Measurements from ENCODE around the gene EFL1.
"Not testable (repeated sequence)": the region's sequence is repeated elsewhere in the genome, so short reads cannot be mapped to it uniquely, and the experiment has no call there.

The EFL1 gene

DNA sequence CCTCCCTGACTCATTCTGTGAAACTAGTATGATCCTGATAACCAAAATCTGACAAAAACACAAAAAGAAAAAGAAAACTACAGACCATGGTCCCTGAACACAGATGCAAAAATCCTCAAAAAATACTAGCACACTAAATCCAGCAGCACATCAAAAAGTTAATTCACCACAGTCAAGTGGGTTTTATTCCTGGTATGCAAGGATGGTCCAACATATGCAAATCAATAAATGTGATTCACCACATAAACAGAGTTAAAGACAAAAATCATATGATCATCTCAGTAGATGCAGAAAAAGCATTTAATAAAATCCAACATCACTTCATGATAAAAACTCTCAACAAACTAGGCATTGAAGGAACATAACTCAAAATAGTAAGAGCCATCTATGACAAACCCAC lies 12.9 kb upstream of the EFL1 start:
- no peak for DNase-seq

DNA sequence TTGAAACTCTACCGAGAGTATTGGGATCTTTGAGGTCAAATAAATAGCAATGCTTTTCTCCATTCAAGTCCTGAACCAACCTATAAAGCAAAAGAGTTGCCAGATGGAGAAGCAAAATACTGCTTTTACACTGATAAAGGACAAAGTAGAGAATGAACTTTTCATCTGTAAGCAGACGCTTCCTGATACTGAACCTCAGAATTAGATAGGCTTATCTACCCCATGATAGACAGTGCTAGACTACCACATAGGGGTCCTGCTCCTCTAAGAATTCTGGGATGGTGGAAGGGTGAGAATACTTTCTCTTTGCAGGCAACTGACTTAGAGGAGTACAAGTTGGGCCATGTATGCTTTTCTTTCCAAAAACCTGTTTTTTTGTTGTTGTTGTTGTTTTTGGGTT lies 9.6 kb upstream of the EFL1 start:
- no peak for DNase-seq

DNA sequence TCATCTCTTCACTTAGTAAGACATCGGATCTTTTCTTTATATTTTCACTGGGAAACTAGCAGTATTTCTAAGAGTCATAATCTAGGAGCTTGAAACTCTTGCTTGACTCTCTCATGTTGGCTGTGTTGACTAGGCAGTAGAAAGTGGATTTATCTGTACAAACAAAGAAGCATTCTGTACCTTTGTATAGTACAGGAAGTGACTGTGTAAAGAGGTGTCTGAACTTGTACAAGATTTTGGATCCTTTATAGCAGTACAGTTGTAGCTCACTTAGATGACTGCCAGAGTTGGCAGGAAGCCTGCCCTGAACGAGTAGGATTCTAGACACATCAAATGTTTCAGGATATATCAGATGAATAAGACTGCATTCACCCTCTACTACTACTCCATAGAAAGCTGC lies 5.9 kb upstream of the EFL1 start:
- not testable (repeated sequence) for DNase-seq

DNA sequence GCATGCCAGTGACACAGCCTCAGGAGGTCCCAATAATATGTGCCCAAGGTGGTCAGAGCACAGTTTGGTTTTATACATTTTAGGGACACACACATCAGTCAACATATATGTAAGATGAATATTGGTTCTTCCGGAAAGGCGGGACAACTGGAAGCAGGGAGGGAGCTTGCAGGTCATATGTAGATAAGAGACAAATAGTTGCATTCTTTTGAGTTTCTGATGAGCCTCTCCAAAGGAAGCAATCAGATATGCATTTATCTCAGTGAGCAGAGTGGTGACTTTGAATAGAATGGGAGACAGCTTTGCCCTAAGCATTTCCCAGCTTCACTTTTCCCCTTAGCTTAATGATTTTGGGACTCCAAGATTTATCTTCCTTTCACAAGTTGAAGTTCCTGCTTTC lies 4.6 kb upstream of the EFL1 start:
- not testable (repeated sequence) for DNase-seq

DNA sequence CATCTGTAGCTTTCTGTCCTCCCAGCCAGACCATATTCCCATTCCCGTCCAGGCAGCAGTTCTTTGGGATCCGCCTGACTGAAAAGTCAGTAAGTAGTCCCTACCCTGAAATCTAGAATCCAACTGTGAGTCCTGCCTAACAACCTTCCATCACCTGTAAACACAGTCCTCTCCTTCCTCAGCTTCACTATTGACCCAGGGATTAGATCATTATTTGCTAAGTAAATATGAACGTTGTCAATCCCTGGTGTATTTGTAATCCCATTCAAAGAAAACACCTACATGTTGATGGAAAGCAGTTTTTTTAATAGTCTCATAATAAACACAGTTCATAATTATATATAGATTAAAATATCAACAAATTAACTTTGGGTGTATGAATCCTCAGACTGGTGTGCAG lies 816 bp upstream of the EFL1 start:
- no peak for DNase-seq

DNA sequence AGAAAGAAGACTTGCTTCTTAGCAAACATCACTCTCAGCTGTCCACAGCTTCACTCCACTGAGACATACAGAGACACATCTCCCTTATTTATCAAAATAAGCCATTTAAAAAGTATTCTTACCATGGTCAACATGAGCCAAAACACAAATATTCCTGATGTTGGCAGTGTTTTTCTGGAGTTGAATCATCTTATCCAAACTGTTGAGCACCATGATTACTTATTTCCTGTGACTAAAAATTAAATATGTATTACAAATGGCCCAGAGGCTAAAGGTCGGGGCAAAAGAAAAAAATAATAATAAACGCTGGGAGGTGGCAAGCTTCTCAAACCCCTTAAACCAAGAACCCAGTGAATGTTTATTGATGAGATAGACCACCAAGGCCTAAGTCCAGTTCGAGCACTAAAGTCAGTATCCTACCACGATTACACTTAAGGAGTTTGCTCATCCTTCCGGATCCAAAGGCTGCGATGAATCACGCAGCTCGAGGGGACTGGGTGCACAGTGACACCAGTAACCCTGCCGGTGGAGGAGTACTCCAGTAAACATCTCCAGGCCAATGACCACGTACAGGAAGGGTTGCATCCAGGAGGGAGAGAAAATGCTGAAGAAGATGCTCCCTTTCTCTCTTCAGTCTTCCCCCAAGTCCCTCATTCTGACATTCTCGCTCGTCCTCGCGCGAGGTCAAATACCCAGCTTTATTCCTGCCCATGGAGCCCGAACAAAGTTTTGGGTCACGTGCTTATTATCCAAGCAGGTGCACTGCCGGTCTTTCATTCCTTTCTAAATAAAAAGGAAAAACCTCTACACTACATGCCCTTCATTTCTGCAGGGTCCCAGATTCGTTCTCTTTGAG lies 740 bp downstream of the EFL1 start:
- peak; percentile 11 for DNase-seq

DNA sequence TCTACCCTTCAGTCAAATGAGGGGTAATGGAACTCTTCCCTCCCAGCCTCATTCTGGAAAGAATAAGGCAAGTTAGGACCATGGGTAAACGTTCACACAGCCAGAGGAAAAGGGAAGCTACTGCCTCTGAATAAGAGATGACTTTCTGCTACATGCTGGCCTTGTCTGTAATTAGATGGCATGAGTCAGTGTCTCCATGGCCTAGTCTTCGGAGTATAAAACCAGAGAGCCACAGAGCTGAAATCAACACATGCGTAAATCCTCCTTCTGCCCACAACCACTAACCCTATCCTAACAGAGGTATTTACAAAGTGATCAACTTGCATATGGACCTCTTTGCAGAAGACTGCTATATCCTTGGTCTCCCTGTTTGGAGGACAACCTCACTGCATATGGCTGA lies 14.3 kb downstream of the EFL1 start:
- not testable (repeated sequence) for DNase-seq

DNA sequence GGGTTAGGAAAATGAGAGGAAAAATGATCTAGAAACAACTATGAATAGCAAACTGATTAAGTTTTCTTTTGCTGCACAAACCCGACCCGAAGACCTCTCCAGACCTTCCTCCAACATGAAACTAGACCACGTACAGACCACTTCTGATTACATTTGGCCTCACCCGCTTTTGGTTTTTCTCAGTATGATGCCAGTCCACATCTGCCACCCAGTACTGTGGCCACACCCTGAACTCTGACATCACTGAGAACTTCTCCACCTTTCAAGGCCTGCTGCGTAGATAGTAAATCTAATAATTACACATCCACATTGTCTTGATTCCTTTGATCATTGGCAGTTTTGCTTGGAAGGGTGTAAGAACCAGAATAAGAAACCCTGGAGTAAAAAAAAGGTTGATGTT lies 16.6 kb downstream of the EFL1 start:
- not testable (repeated sequence) for DNase-seq

DNA sequence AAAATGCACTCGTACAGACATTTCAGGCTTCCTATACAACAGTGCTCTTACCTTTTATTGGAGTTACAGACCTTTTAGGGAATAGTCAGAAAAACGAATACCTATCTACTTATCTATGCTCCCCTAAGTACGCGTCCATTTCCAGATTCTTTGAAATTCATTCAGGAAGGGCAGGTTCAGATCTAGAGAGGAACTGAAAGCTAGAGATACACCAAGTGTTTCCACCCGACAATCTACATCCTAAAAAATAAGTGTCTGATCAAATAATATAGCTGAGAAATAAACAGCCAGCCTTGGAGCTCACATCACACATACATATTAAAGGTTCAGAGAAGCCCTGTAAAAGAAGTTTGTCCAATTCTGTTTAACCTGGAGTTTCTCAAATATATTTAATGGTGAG lies 18.9 kb downstream of the EFL1 start:
- DNase-seq = not testable (repeated sequence)

DNA sequence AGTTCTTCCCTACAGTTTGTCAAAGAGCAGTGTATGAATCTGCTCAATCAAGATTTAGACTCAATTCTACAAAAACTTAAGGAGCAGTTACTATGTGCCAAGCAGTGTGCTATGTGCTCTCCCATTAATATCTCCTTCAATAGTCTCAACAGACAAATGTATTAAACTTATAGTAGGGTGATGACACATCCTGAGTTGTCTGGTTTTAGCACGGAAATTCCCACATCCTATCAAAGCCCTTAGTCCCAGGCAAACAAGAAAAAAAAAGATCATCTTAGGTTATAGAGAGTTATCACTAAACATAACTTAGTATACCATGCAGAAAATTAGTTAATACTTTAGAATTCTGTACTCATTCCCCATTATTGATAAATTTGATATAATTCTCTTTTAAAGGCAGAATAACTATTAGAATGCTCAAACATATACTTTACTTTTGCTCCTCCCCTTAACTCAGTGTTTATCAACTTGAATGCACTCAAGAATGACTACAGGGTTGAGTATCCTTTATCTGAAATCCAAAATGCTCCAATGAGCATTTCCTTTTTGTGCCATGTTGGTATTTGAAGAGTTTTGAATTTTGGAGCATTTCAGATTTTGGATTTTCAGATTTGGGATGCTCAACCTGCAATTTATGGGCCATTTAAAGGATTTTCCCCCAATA lies 20.6 kb downstream of the EFL1 start:
- DNase-seq = not testable (repeated sequence)

DNA sequence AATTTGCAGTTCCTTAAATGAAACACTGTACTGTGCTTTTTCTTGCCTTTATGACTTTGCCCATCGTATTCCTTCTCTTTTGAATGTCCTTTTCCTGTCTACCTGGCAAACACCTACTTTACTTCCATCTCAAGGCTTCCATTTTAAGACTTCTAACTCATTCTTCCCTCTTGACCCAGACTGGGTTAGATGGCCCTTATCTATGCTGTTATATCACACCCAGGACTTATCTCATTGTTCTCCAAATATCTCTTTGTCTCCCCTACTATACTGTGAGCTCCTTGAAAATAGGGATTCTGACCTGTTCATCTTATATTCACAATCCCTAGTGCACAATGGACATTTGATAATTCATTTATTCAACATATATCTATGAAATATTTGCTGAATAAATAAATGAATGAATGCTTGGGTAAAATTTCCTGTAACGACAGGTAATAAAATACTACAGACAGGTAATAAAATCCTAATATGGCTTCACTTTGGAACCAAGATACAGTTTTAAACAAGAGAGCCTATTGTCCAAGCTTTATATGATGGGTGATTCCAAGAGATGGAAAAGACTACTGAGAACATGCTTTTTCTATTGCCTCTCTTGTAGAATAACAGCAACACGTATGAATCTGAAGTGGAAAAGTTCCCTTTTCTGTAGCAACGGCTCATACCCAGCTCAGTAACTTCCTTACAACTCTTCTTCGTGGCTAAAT lies 22.7 kb downstream of the EFL1 start:
- no peak for DNase-seq

DNA sequence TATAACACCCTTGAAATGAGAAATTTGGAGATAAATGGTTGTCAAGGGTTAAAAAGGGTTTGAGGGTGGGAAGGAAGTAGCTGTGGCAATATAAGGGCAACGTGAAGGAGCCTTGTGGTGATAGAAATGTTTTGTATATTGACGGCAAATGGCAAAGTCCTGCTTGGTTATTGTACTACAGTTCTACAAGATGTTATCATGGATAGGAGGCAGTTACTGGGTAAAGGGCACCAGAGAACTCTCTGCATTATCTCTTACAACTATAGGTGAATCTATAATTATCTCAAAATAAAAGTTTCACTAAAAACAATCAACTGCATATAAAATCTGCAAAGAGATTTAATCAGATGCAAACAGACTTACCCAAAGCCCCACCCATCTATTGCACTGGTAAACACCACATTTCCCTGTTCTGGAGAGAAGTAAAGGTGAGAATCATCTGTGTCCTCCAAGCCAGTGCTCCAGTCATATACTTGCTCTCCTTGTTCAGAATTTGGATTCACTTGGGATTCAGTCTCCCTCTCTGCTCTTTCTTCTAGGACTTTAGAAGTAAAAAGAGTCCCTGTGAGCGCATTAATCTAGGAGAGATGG lies 24.5 kb downstream of the EFL1 start:
- not testable (repeated sequence) for DNase-seq

DNA sequence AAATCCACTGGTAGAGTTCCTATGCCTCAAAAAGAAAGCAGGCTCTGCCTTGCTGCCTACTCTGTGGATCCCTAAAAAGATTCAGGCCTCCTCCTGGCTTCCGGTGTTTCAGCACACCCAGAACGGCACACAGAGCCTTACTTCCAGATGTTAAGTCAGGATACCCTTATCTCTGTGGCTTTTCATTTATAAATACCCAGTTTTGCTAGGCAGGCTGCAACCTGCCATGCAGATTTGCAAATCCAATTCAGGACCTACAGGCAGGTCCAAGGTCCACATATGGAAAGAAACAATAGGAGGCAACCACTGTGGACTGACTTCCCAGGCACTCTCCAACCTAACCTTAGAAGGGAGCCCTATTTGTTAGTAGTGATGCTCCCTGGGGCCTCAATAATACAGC lies 30.7 kb downstream of the EFL1 start:
- no peak for DNase-seq

DNA sequence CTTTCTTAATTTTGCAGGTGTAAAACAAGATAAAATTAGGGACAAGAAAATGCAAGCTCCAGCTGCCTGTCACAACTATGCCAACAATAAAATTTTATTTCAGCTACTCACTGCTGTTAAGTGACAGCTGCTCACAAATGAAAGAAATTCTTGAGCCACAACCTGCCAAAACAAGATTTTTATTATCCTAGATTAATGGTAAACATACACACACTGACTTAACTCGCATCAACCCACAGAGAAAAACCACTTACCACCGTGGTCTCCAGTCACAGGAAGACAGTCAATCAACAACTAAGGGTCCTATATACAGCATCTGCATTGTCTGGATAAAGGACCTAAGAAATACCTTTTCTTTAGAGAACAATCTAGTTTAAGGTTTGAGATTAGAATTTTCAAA lies 31.3 kb downstream of the EFL1 start:
- no peak for DNase-seq

DNA sequence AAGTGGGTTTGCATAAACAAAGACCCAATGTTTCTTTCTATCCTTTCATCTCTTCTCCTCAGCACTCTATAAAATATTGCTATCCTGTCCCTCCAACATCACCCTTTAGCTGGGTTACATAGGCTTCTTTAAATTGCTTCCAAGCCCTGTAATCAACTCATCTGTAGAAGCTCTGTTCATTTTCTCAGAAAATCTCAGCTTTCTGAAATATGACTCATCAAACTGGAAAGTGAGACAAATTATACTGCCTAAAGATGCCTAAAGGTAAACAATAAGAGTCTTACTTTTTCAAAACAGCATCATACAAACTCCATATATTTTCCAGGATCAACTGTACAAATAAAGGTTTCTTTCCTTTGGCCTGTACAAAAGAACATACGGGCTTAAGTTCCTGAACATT lies 33.8 kb downstream of the EFL1 start:
- DNase-seq = no peak

DNA sequence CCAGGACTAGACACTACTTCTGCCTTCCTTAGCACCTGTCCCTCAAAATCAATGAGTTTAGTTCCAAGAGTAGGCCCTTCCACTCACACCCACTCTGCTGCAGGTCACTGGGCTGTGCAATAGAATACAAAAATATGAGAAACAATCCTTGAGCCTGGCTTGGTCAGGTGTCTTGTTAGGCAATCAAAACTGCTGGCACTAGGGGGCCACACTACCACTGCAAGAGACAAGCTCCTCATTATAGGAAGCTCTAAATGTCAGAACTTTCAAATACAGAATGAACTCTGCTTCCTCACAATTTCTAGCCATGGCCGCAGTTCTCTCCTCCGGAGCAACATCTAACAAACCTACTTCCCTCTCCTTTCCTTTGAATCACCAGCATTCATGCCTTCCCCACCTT lies 41.0 kb downstream of the EFL1 start:
- not testable (repeated sequence) for DNase-seq

DNA sequence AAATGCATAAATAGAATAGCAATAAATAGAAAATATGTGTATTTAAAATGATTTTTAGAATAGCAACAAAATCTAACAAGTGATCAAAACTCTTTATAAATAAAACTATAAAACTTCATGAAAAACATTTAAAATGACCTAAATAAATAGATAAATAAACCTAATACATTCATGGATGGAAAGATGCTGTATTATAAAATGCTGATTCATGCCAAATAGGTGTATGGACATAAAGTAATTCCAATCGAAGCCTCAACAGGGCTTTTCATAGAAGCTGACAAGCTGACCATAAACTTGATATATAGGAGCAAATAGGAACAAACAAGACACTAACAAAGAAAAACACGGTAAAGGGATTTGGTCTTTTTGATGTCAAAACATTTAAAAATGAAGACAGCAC lies 46.4 kb downstream of the EFL1 start:
- DNase-seq = not testable (repeated sequence)

DNA sequence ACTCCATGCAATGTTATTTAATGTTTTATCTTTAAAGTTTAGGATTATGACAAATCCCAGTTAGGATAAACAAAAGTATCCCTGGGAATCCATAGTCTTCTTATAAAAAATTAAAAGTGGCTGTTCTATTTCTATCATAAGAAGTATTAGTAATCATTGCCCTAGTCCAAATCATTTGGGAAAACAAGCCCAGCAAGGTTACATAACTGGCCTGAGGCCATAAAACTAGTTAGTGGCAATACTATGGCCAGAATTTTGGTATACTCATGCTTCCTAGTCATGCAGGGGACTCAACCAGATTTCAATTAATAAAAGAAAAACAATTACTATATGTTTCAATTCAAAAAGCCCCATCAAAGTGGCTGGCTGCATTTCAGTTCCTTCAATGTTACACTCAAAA lies 50.3 kb downstream of the EFL1 start:
- not testable (repeated sequence) for DNase-seq

DNA sequence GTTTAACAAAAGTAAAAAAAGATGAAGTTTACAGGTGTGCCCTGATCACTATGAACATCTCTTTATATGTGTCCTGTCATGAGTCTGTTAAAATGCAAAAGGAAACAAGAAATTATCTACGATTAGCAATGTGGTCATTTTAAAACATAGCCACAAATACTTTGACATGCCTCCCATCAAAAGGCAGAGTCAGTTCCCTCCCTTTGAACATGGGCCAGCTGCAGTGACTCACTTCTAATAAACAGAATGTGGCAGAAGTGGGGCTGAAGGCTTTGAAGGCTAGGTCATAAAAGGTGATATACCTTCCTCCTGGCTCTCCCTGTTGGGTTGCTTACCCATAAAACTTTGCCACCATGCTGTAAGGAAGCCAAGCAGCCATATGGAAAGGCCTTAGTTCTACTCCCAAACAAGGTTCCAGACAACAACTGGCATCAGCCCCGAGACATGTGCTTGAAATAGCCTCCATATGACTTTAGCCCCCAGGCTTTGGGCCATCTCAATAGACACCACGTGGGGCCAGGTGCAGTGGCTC lies 52.4 kb downstream of the EFL1 start:
- not testable (repeated sequence) for DNase-seq

DNA sequence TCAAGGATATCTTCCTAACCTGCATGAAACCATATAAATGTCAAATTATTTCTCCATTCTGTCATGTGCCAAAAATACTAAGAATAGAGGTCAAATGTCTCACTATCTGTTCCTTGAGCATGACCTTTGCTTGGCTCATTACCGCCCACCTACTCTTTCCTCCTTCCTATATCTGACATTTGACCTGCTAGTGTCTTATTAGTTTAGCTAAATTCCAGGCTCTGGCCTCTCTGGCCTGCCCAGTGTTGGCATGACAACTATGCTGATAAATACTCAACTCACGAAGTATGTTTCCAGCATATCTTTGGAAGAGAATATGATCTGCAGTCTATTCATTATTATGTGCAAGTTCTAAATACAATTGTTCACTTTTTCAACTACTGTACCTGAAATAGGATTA lies 58.0 kb downstream of the EFL1 start:
- DNase-seq = not testable (repeated sequence)

DNA sequence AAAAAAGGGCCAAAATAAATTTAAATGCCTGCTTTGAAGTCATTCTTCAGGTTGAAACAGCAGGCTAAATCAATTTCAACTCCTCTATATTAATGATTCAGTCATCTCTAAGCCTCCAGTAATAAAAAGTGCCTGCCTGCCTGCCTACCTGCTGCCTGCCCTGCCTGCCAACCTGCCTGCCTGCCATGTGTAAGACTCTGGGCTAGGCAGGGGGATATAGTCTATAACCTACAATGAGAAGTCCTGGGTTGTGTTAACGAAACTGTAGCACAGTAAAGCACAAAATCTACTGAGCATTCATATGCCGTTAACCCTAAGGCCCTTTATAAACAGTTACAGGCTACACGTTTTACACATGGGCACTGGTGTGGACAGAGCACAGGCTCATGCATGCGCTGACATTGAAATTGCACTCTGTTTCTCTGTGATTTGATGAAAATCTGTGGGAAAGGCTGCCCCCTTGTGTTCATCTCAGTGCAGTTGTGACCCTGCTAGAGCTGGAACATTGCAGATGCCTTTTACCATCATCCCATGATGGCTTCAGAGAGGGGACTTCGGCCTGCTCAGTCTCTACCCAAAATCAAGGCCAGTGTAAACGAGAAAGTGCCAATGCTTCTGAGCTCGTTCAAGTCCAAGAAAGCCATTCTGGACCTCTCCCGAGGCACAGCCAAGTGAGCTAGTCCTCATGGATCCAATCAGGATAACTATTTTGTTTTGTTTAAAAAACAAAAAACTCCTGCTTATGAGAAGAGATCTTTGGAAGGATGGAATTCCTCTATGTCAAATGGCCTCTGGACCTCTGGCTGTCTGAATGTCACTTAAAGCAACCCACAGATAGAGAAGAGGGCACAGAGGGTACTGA lies 64.6 kb downstream of the EFL1 start:
- DNase-seq = peak; percentile 18

DNA sequence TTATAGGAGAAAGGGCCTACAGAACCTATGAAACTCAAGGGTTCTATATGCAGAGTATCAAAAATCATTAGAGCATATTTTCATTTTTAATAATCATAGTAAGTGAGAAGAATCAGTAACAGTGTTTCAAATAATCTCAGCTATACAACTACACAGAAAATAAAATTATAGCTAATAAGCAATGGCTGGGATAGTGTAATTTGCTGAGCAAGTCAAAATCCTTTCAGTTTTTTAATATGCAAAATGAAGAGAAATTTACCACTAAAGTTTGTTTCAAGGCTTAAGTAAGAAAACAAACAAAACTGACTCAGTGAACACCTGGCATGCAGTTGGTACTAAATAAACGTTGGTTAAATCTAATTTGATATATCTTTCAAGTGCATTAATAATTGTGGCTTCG lies 66.2 kb downstream of the EFL1 start:
- DNase-seq = no peak

Measured in CD4-positive, alpha-beta T cell treated with Interferon gamma for 1 hour (primary cell).